ENCODE measurements around the gene NRIP3. TPM values are rescaled to one million over a fixed set of nuclear protein-coding genes. Genes with fewer than 3 reads are reported as not detected.
A peak's percentile ranks its signal among the peaks of the same experiment; 100 is the strongest.

The NRIP3 gene
- total RNA-seq, 1 experiment from 2014 or later: 22.8 TPM

GRCh38 chr11:9016916-9017642 is 13.3 kb upstream of the NRIP3 start:
- POLR2A ChIA-PET: no interaction called here
- no peak for ATAC-seq
- TF ChIP-seq TCF7L2 (IDR thresholded peaks at IDR 0.05; ENCODE audit: low read depth, low read length) (no peak), POLR2AphosphoS5 (IDR thresholded peaks at IDR 0.05; ENCODE audit: low read depth, low read length) (no peak), REST (IDR thresholded peaks at IDR 0.05; ENCODE audit: insufficient read depth in 1 of 2, low read depth in 2 of 2, low read length in 1 of 2) (no peak), SIN3A (IDR thresholded peaks at IDR 0.05; ENCODE audit: borderline replicate concordance, insufficient read depth, low read depth, low read length) (no peak)
- TF ChIP-seq, protein P1, sequence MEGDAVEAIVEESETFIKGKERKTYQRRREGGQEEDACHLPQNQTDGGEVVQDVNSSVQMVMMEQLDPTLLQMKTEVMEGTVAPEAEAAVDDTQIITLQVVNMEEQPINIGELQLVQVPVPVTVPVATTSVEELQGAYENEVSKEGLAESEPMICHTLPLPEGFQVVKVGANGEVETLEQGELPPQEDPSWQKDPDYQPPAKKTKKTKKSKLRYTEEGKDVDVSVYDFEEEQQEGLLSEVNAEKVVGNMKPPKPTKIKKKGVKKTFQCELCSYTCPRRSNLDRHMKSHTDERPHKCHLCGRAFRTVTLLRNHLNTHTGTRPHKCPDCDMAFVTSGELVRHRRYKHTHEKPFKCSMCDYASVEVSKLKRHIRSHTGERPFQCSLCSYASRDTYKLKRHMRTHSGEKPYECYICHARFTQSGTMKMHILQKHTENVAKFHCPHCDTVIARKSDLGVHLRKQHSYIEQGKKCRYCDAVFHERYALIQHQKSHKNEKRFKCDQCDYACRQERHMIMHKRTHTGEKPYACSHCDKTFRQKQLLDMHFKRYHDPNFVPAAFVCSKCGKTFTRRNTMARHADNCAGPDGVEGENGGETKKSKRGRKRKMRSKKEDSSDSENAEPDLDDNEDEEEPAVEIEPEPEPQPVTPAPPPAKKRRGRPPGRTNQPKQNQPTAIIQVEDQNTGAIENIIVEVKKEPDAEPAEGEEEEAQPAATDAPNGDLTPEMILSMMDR (IDR thresholded peaks at IDR 0.05): no peak
- no peaks in the 10 kb centered on the region for H3K27me3 ChIP-seq (ENCODE audit: control insufficient read depth, insufficient read depth, low read length)
- H3K27ac ChIP-seq (ENCODE audit: low read length): no peak overlapping the region
- H3K4me1 ChIP-seq (ENCODE audit: control insufficient read depth, insufficient read depth, low read length): no peaks in the 10 kb centered on the region
- in situ Hi-C loops (cut with HindIII; ENCODE audit: low pct_unique_long_range_greater_than_20kb, low sequenced_read_pairs): no loop called here
- no peaks in the 10 kb centered on the region for H3K9me3 ChIP-seq (ENCODE audit: control insufficient read depth, insufficient read depth, low read depth, low read length)
- intact Hi-C loops (cut with micrococcal nuclease; ENCODE audit: unreplicated experiment): loop anchor here (5.0 kb wide), 1 partner anchor 490 kb away; no protein-coding TSS in a partner anchor
- CTCF ChIA-PET: interaction anchor here (3.4 kb wide), 1 partner anchor 121 kb away, joined by 48 read pairs; no protein-coding TSS in a partner anchor
- BruUV-seq (replicated peaks): no TSS peak
- H3K36me3 ChIP-seq (ENCODE audit: control insufficient read depth, insufficient read depth, low read length): no peaks in the 10 kb centered on the region
- H3K4me3 ChIP-seq (ENCODE audit: low read depth in 2 of 2, low read length in 2 of 2): no peak overlapping the region
- no peak for DNase-seq (ENCODE audit: low read depth, low spot score)

DNA sequence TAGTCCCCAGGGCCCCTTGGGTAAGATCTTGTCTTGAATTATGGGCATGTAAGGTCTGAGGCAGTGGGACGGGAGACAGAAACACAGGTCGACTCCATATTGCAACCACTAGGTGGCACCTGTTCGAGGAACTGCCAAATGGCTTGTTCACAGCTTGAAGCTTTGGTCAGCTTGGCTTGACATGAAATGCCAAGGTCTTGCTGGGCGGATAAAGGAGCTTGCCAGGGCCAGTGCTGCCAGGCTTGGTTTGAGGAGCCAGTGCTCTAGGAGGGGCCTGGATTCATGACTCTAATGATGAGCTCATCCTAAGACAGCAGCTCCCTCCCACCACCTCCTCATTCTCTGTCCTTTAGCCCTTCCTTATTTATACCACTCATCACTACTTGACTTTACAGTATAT is 11.9 kb upstream of the NRIP3 start:
- peak; percentile 92 for ATAC-seq
- intact Hi-C loops (cut with micrococcal nuclease; ENCODE audit: unreplicated experiment): loop anchor here (1.0 to 5.0 kb wide), 2 partner anchors 122 to 492 kb away; no protein-coding TSS in a partner anchor
- Histone ChIP-seq H3K4me3 (ENCODE audit: low read depth in 2 of 2, low read length in 2 of 2) (no peak overlapping the region), H3K9me3 (ENCODE audit: control insufficient read depth, insufficient read depth, low read depth, low read length) (no peaks in the 10 kb centered on the region), H3K27ac (ENCODE audit: low read length) (no peak overlapping the region), H3K4me1 (ENCODE audit: control insufficient read depth, insufficient read depth, low read length) (no peaks in the 10 kb centered on the region), H3K27me3 (ENCODE audit: control insufficient read depth, insufficient read depth, low read length) (no peaks in the 10 kb centered on the region), H3K36me3 (ENCODE audit: control insufficient read depth, insufficient read depth, low read length) (no peaks in the 10 kb centered on the region)
- peak; percentile 81 for DNase-seq (ENCODE audit: low read depth, low spot score)
- in situ Hi-C loops (cut with HindIII; ENCODE audit: low pct_unique_long_range_greater_than_20kb, low sequenced_read_pairs): no loop called here
- no peak for TF ChIP-seq POLR2AphosphoS5 (IDR thresholded peaks at IDR 0.05; ENCODE audit: low read depth, low read length)
- TF ChIP-seq, protein P1 (IDR thresholded peaks at IDR 0.05): peak; percentile 96
- no TSS peak for BruUV-seq (replicated peaks)
- POLR2A ChIA-PET: no interaction called here
- CTCF ChIA-PET: interaction anchor here (0.6 to 3.4 kb wide), 13 partner anchors 9 to 514 kb away, joined by 3 to 48 read pairs (median 4); a partner anchor contains a TSS

All from Panc1 (cell line).